Activated CD4-positive, alpha-beta T cell treated with anti-CD3 and anti-CD28 coated beads, Interleukin-2, amount 50 U/mL, for 4 hours (primary cell): Measurements from ENCODE around the gene TMEM39A.

Source experiments
- DNase-seq, 2 experiments: peaks; one replicate each; pipeline ENCODE4 v3.0.0-alpha.2; 2020

The TMEM39A gene

GRCh38 chr3:119396870-119397269, 66.5 kb downstream of the TMEM39A start:
- DNase-seq: no peak

GRCh38 chr3:119395923-119396358, 67.5 kb downstream of the TMEM39A start:
- no peak for DNase-seq

GRCh38 chr3:119388577-119388976, 74.8 kb downstream of the TMEM39A start:
- no peak for DNase-seq

- DNase-seq: no peak
Measured at GRCh38 chr3:119382134-119382533, 81.3 kb downstream of the TMEM39A start.

- no peak for DNase-seq
Measured at GRCh38 chr3:119380697-119381096, 82.7 kb downstream of the TMEM39A start.
